H1 (cell line): ENCODE data around the gene SP4. TPM values are rescaled to one million over a fixed set of nuclear protein-coding genes. Genes with fewer than 3 reads are reported as not detected.

ENCODE experiments used
- CTCF ChIA-PET: fragments of 300-600 bp; sonication (Branson Sonifier 250); formaldehyde crosslinking; loops from one replicate; lab custom pipeline; 2021; ENCODE audit not compliant: partially characterized antibody; lab: Charles Lee
- POLR2A ChIA-PET: fragments of 300-600 bp; sonication (Branson Sonifier 250); formaldehyde crosslinking; loops from one replicate; lab custom pipeline; 2021; ENCODE audit warnings: inconsistent platforms; ENCODE audit not compliant: partially characterized antibody; lab: Charles Lee
- DNase-seq, 2 experiments: peaks; one replicate each; pipeline versions ENCODE4 v3.0.0 to v3.0.0-alpha.2; 2010 to 2022; ENCODE audit warnings: low spot score in 2 of 2, low read depth in 1 of 2, mixed read lengths in 1 of 2
- FAIRE-seq: peaks from 2 replicates; lab custom pipeline; 2011; peaks lifted over from hg19 to GRCh38; lab: Jason Lieb, UNC
- H2AFZ ChIP-seq: 2 replicates; pipeline ENCODE4 v1.8.1; 2012; ENCODE audit warnings: low read length, inconsistent platforms
- H2AK5ac ChIP-seq: 2 replicates; pipeline ENCODE4 v1.6.1; 2013; ENCODE audit warnings: low read depth, low read length
- H2BK120ac ChIP-seq: replicated peaks from 2 replicates; pipeline ENCODE3; 2013; ENCODE audit warnings: low read depth, low read length, inconsistent platforms
- H2BK12ac ChIP-seq: 2 replicates; pipeline ENCODE4 v1.6.1; 2013; ENCODE audit warnings: low read depth, low read length
- H2BK15ac ChIP-seq: 2 replicates; pipeline ENCODE4 v1.6.1; 2013; ENCODE audit warnings: low read length
- H2BK20ac ChIP-seq: 2 replicates; pipeline ENCODE4 v1.6.1; 2013; ENCODE audit warnings: low read length
- H2BK5ac ChIP-seq: 2 replicates; pipeline ENCODE4 v1.6.1; 2013; ENCODE audit warnings: low read depth, low read length
- H3K14ac ChIP-seq: 2 replicates; pipeline ENCODE4 v1.6.1; 2013; ENCODE audit warnings: inconsistent platforms; ENCODE audit not compliant: insufficient read length
- H3K18ac ChIP-seq: 2 replicates; pipeline ENCODE4 v1.6.1; 2013; ENCODE audit warnings: low read length; ENCODE audit errors: extremely low read depth
- H3K23ac ChIP-seq: 2 replicates; pipeline ENCODE4 v1.6.1; 2013; ENCODE audit warnings: inconsistent platforms; ENCODE audit not compliant: insufficient read length
- H3K23me2 ChIP-seq: 2 replicates; pipeline ENCODE4 v1.6.1; 2013; ENCODE audit warnings: low read depth, low read length
- H3K27ac ChIP-seq: 2 replicates; pipeline ENCODE4 v1.6.1; 2011; ENCODE audit warnings: low read depth, low read length, inconsistent platforms
- H3K27me3 ChIP-seq, 4 experiments: replicated peaks in 1 of 4; 1 replicate in 1 of 4; 2 replicates in 3 of 4; pipeline versions ENCODE4 v1.6.1 to v1.8.1; 2011 to 2013; ENCODE audit warnings: low read length in 3 of 4, mild to moderate bottlenecking in 3 of 4, inconsistent platforms in 2 of 4, mixed read lengths in 2 of 4, moderate library complexity in 1 of 4; ENCODE audit not compliant: control insufficient read depth in 3 of 4, insufficient read depth in 3 of 4; ENCODE audit errors: extremely low read depth in 1 of 4
- H3K36me3 ChIP-seq, 4 experiments: 2 replicates each; pipeline versions ENCODE4 v1.6.1 to v1.8.1; 2011 to 2013; ENCODE audit warnings: mild to moderate bottlenecking in 4 of 4, low read length in 3 of 4, moderate library complexity in 2 of 4, control low read depth in 1 of 4, inconsistent platforms in 1 of 4; ENCODE audit not compliant: insufficient read depth in 4 of 4, control insufficient read depth in 2 of 4
- H3K4ac ChIP-seq: replicated peaks from 2 replicates; pipeline ENCODE3; 2013; ENCODE audit warnings: low read length, low read depth, mixed read lengths, inconsistent platforms; ENCODE audit not compliant: insufficient read length
- H3K4me1 ChIP-seq, 4 experiments: replicated peaks in 1 of 4; 1 replicate in 1 of 4; 2 replicates in 3 of 4; pipeline versions ENCODE4 v1.6.1 to v1.8.1; 2011 to 2013; ENCODE audit warnings: low read length in 3 of 4, inconsistent platforms in 2 of 4, mixed read lengths in 1 of 4; ENCODE audit not compliant: insufficient read depth in 4 of 4, control insufficient read depth in 3 of 4
- H3K4me2 ChIP-seq, 2 experiments: 2 replicates each; pipeline versions ENCODE4 v1.6.1 to v1.8.1; 2011 to 2013; ENCODE audit warnings: low read depth in 2 of 2, low read length in 2 of 2, control low read depth in 1 of 2, inconsistent platforms in 1 of 2, mild to moderate bottlenecking in 1 of 2; ENCODE audit not compliant: insufficient read depth in 1 of 2
- H3K4me3 ChIP-seq, 4 experiments: fragments of 200-600, 300-600 bp in 1 of 4; sonication (generic), shearing (Covaris generic), sonication (Bioruptor Twin) in 1 of 4; 2 replicates each; pipeline versions ENCODE4 v1.5.1 to v1.8.1; 2011 to 2016; ENCODE audit warnings: low read length in 4 of 4, low read depth in 3 of 4, control low read depth in 2 of 4, inconsistent platforms in 2 of 4, mild to moderate bottlenecking in 2 of 4, mixed read lengths in 1 of 4, moderate library complexity in 1 of 4; ENCODE audit not compliant: insufficient read depth in 2 of 4; ENCODE audit errors: extremely low read depth in 1 of 4
- H3K56ac ChIP-seq: replicated peaks from 2 replicates; pipeline ENCODE3; 2013; ENCODE audit warnings: low read depth, mild to moderate bottlenecking, mixed read lengths, low read length, inconsistent platforms; ENCODE audit not compliant: insufficient read length
- H3K79me1 ChIP-seq: 2 replicates; pipeline ENCODE4 v1.6.1; 2013; ENCODE audit warnings: low read depth, low read length, control low read depth
- H3K79me2 ChIP-seq, 2 experiments: 2 replicates each; pipeline versions ENCODE4 v1.6.1 to v1.8.1; 2012 to 2013; ENCODE audit warnings: low read length in 2 of 2, mild to moderate bottlenecking in 2 of 2, inconsistent platforms in 1 of 2; ENCODE audit not compliant: insufficient read depth in 2 of 2, control insufficient read depth in 1 of 2
- H3K9ac ChIP-seq, 4 experiments: replicated peaks in 1 of 4; 1 replicate in 1 of 4; 2 replicates in 3 of 4; pipeline versions ENCODE4 v1.6.1 to v1.8.1; 2011 to 2013; ENCODE audit warnings: low read depth in 3 of 4, low read length in 3 of 4, control low read depth in 2 of 4, mild to moderate bottlenecking in 2 of 4, moderate library complexity in 2 of 4, inconsistent platforms in 1 of 4; ENCODE audit errors: extremely low read depth in 1 of 4
- H3K9me3 ChIP-seq, 2 experiments: 2 replicates each; pipeline versions ENCODE4 v1.6.1 to v1.8.1; 2012 to 2013; ENCODE audit warnings: mild to moderate bottlenecking in 2 of 2, moderate library complexity in 2 of 2, control low read depth in 1 of 2, inconsistent platforms in 1 of 2, low read depth in 1 of 2, low read length in 1 of 2, mixed read lengths in 1 of 2; ENCODE audit not compliant: insufficient read depth in 2 of 2
- H4K20me1 ChIP-seq, 2 experiments: replicated peaks in 1 of 2; 2 replicates each; pipeline versions ENCODE3 to v1.8.1; 2011 to 2013; ENCODE audit warnings: inconsistent platforms in 2 of 2, low read length in 2 of 2, mild to moderate bottlenecking in 1 of 2; ENCODE audit not compliant: insufficient read depth in 2 of 2, control insufficient read depth in 1 of 2
- H4K5ac ChIP-seq: 2 replicates; pipeline ENCODE4 v1.6.1; 2013; ENCODE audit warnings: low read length, low read depth, mixed read lengths, inconsistent platforms; ENCODE audit not compliant: insufficient read length
- H4K8ac ChIP-seq: 2 replicates; pipeline ENCODE4 v1.8.0; 2013; ENCODE audit warnings: mild to moderate bottlenecking, moderate library complexity, low read length, inconsistent platforms; ENCODE audit not compliant: insufficient read depth; ENCODE audit errors: extremely low read depth
- H4K91ac ChIP-seq: replicated peaks from 2 replicates; pipeline ENCODE3; 2013; ENCODE audit warnings: low read length, mixed read lengths, inconsistent platforms; ENCODE audit not compliant: insufficient read length
- BACH1 ChIP-seq: IDR thresholded peaks from 2 replicates; pipeline ENCODE4 v1.6.1; 2012; ENCODE audit warnings: low read length, improper control_type of control experiment
- KDM4A ChIP-seq: IDR thresholded peaks from one replicate; pipeline ENCODE4 v1.7.1; 2012; ENCODE audit warnings: low read depth, mild to moderate bottlenecking, moderate library complexity, low read length, inconsistent platforms; ENCODE audit not compliant: severe bottlenecking
- KDM5A ChIP-seq: fragments of 200-600 bp; IDR thresholded peaks from 2 replicates; pipeline ENCODE4 v1.7.1; 2012; ENCODE audit warnings: mild to moderate bottlenecking, low read length, inconsistent platforms, mixed read lengths
- POLR2A ChIP-seq, 2 experiments: IDR thresholded peaks; 1 replicate in 1 of 2; 2 replicates in 1 of 2; pipeline ENCODE4 v1.6.1; 2011; ENCODE audit warnings: low read depth in 2 of 2, low read length in 2 of 2, mild to moderate bottlenecking in 2 of 2; ENCODE audit errors: control extremely low read depth in 1 of 2
- POU5F1 ChIP-seq: IDR thresholded peaks from 2 replicates; pipeline ENCODE4 v1.6.1; 2011; ENCODE audit warnings: low read depth, mild to moderate bottlenecking, low read length, moderate library complexity
- WGBS, 2 experiments: shearing (Covaris generic) in 1 of 2; methylation state at CpG; one replicate each; pipeline versions ENCODE4 v1.1.6 to v1.1.7; 2013 to 2015; ENCODE audit warnings: low lambda C conversion rate in 2 of 2, mixed read lengths in 2 of 2, inconsistent platforms in 1 of 2, low coverage in 1 of 2, missing lambda C conversion rate in 1 of 2; ENCODE audit not compliant: insufficient replicate concordance in 2 of 2, insufficient coverage in 1 of 2, insufficient read length in 1 of 2; ENCODE audit errors: extremely low coverage in 1 of 2, missing lambda C conversion rate in 1 of 2; 5-methylcytosine and 5-hydroxymethylcytosine counted together
- polyA plus RNA-seq, 7 experiments: library from polyadenylated mRNA; depleted of rRNA in 3 of 7; stranded (reverse) in 5 of 7; unstranded in 2 of 7; fragments of >200 nt in 5 of 7; fragments of 200-250 nt in 2 of 7; gene quantifications; 1 replicate in 5 of 7; 2 replicates in 1 of 7; 4 replicates in 1 of 7; pipeline versions ENCODE4 v1.2.1 to v1.2.3, GENCODE V29; 2011 to 2013; ENCODE audit warnings: missing spikeins in 2 of 7, mixed read lengths in 2 of 7
- total RNA-seq: library from RNA; stranded (reverse); fragmentation: NEBNext Ultra II Directional; extraction: Animal tissue kit (Norgen Biotek cat#: 25700); gene quantifications from 2 replicates; pipeline ENCODE4 v1.2.1, GENCODE V29; 2021

Gene SP4
- total and polyA plus RNA-seq, 2 of the 8 experiments (the other 6 are each of a cell fraction or from before 2014, with no cell fraction given): 10.0 to 24.0 TPM

DNA sequence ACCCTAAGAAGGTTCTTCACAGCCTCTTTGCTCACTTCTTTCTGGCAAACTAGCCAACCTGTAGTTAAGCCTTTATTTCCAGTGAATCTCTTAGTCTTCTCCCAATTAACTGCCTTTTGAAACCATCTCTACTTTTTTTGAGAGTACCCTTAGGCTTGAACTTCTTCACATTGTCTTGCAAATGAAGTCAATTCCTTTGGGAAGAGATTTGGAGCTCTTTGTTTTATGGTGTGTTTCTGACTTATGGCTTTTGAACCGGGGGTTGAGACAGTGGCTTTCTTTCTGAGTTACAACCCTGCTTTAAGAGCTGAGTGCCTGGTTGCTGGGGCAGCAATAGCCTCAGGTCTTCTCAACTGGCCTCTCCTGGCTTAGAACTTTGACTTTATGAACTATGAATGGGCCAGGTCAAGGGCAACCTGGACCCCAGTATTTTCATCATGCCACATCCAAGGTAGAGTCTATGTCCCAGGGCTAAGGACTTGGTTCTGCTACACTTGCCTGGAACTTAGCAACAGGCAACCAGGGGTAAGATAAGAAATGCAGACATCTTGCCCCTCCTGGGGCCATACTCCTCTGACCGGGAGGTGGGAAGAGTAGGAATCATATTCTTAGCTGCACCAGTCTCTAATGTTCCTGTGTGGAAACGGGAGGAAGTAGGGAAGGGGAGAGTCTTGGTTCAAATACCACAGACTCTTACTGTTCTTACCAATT, 53.0 kb downstream of the SP4 start:
- Histone ChIP-seq H3K27me3 (no peaks in the 10 kb centered on the region), H3K56ac (no peak overlapping the region), H4K8ac (no peak overlapping the region), H2BK12ac (no peak overlapping the region), H3K23me2 (no peaks in the 10 kb centered on the region), H3K79me2 (peaks cover 0 to 31% of the 10 kb centered on the region in 2 experiments; a peak in 2 of 4 replicates), H2BK5ac (no peak overlapping the region; the same call in 1 of the 2 replicates), H3K9me3 (no peaks in the 10 kb centered on the region), H3K23ac (no peak overlapping the region), H3K4me1 (peaks cover 0 to 18% (median 2%) of the 10 kb centered on the region in 4 experiments; a peak in 3 of 7 replicates), H4K20me1 (peaks cover 0 to 1% of the 10 kb centered on the region in 2 experiments), H2AFZ (no peak overlapping the region), H3K4ac (no peak overlapping the region), H2BK120ac (no peak overlapping the region), H3K79me1 (0 out of 2 replicates have a peak, but pooled peaks cover 3% of the 10 kb centered on the region), H3K4me3 (peak overlapping the region in 1 of 4 experiments; percentile 12; a peak in 1 of 8 replicates), H3K27ac (no peak overlapping the region), H2BK20ac (0 out of 2 replicates have a peak overlapping the region, but pooled peaks have one; percentile 64), H4K5ac (peak overlapping the region; percentile 66), H3K9ac (no peak overlapping the region), H4K91ac (no peak overlapping the region), H3K18ac (no peak overlapping the region), H2AK5ac (no peak overlapping the region), H3K36me3 (peaks cover 0 to 29% (median 3%) of the 10 kb centered on the region in 4 experiments; a peak in 4 of 8 replicates), H3K14ac (no peak overlapping the region), H3K4me2 (peak overlapping the region; percentile 47 to 67), H2BK15ac (no peak overlapping the region)
- ChIA-PET POLR2A (interaction anchor here (0.7 kb wide), 1 partner anchor 20 kb away, joined by 3 read pairs; no protein-coding TSS in a partner anchor), CTCF (interaction anchor here (1.2 kb wide), 1 partner anchor 219 kb away, joined by 3 read pairs; no protein-coding TSS in a partner anchor)
- FAIRE-seq: peak; percentile 63
- no peak for DNase-seq
- WGBS, 2 experiments: 70% methylated on average over 3 of the region's 3 CpGs; no CpG with 5 or more reads in 1 of the 2 experiments
- TF ChIP-seq KDM5A (no peak), BACH1 (no peak), KDM4A (no peak), POU5F1 (0 out of 2 replicates have a peak, but pooled peaks have one; percentile 31), POLR2A (IDR thresholded peaks at IDR 0.05; ENCODE audit: control extremely low read depth in 1 of 2, low read depth in 2 of 2, low read length in 2 of 2) (no peak)
